Tongue (tissue), 2 donors: ENCODE data around the gene HEMK1. TPM values are rescaled to one million over a fixed set of nuclear protein-coding genes. Genes with fewer than 3 reads are reported as not detected.
A peak's percentile ranks its signal among the peaks of the same experiment; 100 is the strongest.

Source experiments
- DNase-seq: peaks from one replicate; pipeline ENCODE4 v3.0.0-alpha.2; 2015
- total RNA-seq: library from RNA; depleted of rRNA; stranded (reverse); fragments of >200 nt; gene quantifications from one replicate; pipeline ENCODE4 v1.2.3, GENCODE V29; 2014

HEMK1 gene
- total RNA-seq, 1 donor from 2014 or later, result 12.4 TPM

DNA sequence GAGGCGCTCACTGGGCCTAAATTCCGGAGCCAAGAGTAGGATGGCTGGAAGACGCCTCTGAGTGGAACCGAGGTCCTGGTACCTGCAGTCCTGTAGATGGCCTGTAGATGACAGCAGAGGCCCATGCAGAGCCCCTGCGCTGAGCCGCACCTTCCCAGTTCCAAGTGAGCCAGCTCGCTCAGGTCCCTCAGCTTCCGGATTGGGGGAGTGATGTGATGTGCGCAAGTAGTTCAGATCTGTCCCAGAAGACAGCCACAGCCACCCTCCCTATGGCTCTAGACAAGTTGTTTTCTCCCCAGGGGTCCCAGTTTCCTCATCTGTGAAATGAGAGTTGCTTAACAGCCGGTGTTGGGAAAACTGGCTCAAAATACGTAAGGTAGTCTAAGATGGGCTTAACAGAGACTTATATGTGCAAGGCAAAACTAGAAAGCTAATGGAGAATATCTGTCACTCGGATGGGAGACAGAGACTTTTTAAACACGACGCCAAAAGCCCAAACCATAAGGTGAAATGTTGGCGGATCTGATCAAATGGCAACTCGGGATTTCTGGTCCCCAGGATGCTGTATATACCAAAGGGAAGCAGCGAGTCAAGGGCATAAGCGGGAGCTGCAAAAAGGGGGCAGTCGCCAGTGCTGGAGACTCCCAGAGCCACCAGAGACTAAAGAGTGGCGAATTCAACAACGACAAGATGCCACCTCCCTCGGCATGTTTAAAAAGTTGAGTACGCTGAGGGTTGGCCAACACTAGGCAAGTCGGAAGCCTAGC is 46.9 kb downstream of the HEMK1 start:
- DNase-seq, result peak; percentile 93

DNA sequence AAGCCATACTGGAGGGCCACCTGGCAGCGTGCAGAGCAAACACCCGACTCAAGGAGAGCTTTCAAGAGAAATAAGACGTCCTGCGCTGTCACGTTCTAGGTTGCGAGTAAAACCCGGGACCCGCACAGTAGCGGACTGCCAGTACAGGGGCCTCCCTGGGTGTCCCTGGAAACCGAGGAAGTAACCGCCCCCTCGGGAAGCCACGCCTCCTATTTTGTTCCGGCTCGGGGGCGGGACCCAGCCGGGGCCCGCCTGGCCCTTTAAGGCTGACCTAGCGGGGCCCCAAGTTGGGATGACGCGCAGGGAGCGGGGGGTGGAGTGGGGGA is 47.4 kb downstream of the HEMK1 start:
- DNase-seq, result peak; percentile 94

DNA sequence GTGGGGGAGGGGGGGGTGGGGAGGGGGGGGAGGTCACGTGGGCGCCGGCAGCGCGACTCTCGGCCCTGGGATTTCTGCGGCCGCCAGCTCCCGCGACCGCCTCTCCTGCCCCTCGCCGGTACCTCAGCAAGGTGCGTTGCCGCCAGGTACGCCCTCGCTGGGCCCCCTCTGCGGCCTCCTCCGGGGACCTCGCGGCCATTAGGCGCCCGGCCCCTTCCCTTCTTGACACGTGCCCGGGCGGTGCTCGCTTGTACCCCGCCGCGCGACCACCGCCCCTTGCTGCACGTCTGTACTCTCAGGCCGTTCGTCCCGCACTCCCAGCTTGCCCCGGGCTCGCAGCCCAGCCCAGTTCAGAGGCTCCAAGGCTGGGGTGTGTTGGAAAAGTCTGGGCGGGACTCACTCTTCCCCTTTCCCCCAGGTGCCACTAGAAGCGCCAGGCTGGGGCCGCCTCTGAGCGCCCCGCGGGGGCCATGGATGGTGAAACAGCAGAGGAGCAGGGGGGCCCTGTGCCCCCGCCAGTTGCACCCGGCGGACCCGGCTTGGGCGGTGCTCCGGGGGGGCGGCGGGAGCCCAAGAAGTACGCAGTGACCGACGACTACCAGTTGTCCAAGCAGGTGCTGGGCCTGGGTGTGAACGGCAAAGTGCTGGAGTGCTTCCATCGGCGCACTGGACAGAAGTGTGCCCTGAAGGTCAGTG is 47.9 kb downstream of the HEMK1 start, which contains the start of gene MAPKAPK3:
TSS of gene MAPKAPK3 (plus strand) at position 56 of the 696 bp plus-strand sequence. CDS start at position 471, 415 bp downstream.
- peak; percentile 47 for DNase-seq

DNA sequence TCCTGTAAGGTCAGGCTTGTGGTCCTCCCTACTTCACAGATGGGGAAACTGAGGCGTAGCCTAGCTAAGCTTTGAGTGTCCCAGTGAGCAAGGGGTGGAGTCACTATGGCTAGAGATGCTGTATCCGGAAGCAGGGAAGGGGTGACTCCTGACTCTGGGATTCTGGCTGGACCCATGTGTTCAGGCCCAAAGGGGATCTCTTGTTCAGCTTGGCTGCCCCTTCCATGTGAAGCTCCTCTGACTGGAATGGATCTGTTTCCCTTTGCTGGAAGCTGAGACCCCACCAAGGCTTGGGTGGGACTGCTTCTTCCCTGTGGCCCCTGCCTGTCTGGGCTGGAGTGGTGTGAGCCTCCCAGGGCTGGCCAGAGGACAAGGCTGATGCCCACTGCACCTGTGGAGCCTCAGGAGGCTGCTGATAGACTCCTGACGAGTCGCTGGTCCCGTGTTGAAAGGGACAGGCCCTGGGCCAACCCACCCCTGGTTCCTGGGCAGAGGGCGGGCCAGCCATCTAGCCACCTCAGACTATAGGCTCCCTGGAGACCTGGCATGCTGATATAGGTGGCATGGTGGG is 48.7 kb downstream of the HEMK1 start:
- no peak for DNase-seq

DNA sequence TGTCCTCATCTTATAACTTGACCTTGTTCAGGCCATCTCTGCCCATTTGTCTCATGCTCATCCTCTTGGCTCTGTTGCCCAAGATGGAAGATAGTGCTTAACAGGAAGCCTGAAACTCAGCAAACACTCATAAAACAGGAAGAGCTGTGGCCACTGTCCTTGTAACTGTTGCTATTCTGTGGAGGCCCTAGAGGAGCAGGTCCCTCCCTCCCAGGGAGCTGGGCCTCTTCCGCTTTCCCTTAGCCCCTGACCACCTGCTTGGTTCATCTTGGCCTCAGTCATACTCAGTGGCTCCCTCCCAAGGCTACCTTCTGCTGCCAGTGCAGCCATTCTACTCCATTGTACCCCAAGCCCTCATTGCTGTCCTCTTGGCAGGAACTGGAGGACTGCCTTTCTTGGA is 51.1 kb downstream of the HEMK1 start:
- no peak for DNase-seq

DNA sequence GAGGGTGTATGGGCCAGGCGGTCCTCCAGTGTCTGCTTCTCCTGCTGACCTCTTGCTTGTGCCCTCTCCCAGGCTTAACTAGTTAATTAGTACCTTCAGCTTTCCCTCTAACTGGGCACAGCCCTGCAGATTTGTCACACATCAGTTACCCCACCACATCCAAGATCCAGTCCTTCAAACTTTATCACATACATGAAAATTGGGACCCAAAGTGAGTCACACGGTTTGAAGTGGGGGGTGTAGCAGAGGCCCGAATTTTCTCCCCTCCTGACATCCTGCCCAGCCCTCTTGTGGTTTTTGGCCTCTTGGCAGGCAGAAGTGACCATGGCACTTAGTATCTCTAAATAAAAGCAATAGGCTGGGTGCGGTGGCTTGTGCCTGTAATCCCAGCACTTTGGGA is 51.5 kb downstream of the HEMK1 start:
- DNase-seq, result no peak

DNA sequence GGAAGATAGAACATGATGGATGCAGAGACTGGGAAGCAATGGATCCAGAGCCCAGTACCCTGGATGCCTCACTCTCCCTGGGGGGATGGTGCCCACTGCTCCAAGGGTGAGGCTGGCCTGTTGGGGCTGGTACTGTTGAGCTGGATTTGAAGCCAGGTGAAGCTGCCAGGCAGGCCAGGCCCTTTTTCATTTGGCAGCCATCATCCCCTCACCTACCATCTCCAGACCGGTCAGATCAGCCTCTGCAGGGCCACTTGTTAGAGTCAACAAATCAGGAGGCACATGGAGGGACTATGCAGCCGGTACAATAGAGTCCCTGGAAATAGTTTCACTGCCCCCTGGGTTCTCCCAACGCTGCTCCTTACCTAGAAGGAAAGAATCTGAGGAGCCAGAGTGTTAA is 53.6 kb downstream of the HEMK1 start:
- DNase-seq, result no peak

DNA sequence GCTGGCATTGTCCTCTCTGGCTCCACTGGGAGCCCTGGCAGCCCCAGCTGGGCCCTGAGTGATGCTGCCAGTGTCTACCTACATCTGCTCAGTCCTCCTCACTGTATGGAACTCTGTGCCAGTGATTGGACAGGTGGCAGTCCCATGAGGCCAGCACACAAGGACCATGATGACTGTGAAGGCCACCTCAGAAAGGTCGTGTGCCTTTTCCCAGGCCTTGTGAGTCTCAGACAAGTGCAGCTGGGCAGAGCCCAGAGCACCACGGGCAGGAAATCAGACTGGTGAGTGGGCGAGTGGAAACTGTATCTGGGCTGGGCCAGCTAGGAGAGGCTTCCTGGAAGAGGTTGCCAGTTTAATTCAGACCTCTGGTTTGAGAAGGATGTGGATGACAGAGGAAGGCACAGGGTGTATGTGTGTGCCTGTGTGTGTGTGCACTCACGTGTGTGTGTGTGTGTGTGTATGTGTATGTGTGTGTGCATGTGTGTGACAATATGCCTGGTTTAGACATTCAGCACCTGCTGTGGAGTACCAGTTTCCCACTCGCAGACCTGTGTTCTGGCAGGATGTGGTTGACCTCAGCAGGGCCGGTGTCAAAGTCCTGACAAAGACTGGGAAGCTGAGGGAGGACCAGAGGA is 54.6 kb downstream of the HEMK1 start:
- no peak for DNase-seq

DNA sequence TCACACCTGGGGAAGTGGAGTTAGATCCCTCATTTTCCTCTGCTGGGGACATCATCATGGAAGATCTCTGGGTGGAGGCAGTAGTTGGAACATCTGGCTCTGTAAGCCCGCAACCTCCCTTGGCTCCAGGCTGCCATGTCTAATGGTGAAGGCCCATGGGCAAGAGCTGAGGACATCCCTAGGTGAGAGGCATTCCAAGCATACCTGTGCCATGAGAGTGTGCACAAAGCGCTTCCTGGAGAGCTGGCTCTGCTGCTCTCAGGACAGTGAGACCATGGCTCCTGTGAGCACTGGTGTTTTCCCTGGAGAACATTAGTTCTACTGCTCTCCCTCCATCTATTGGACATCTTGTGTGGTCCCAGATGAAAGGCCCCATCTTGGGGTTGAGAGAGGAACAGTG is 55.3 kb downstream of the HEMK1 start:
- no peak for DNase-seq

DNA sequence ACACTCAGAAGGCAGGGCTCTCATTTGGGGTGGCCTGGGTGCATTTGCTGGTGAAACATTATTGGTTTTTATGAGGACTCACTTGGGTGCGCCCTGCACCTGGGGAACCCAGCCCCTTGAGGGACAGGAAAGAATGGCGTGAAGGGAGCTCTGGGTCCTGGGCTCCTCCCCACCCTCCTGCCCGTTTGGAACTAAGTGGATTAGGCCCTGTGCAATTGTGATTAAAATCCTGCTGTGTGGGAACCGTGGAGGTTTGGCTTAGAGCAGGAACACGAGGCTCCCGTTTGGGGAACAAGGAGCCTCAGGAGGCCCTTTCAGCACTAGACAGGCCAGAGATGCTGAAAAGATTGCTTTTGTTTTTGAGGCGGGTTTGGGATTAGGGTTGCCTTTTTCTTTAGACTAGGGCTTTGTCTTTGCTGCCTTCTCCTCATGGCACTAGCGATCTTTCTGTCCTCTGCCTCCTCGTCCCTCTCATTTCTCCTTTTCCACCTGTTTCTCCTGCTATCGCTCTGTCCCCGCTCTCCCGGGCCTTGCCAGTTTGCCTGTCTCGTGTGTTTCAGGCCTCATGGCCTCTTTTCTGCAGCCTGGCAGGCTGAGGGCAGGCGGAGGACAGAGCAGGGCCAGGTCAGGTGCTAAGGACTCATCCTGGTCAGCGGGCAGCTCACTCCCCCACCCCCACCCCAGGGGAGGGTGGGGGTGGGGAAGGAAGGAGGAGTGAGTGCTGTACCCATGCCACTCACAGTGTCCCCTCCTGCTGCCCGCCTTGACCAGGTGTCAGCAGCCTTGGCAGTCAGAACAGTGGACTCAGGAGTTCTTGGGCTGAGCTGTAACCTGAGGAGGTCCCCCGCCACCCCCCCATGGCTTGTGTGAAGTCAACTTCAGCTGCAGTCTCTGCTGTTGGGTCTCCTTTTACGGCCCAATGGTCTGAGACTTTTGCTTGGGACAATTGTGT is 56.2 kb downstream of the HEMK1 start:
- no peak for DNase-seq

DNA sequence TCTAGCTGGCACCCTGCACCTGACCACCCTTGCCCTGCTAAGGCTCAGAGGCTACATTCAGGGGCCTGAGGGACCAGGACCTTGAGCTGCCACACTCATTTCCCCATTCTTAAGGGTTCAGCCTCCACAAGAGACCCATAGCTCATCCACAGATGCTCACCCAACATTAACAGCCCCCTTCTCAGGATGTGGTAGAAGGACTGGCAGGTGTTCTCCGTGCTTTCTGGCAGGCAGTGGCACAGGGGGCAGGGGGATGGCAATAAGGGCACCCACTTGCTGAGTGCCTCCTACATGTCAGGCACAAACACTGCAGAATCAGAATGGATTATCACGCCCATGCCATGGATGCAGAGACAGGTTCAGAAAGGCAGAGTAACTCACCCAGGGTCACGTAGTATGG is 57.1 kb downstream of the HEMK1 start:
- no peak for DNase-seq

DNA sequence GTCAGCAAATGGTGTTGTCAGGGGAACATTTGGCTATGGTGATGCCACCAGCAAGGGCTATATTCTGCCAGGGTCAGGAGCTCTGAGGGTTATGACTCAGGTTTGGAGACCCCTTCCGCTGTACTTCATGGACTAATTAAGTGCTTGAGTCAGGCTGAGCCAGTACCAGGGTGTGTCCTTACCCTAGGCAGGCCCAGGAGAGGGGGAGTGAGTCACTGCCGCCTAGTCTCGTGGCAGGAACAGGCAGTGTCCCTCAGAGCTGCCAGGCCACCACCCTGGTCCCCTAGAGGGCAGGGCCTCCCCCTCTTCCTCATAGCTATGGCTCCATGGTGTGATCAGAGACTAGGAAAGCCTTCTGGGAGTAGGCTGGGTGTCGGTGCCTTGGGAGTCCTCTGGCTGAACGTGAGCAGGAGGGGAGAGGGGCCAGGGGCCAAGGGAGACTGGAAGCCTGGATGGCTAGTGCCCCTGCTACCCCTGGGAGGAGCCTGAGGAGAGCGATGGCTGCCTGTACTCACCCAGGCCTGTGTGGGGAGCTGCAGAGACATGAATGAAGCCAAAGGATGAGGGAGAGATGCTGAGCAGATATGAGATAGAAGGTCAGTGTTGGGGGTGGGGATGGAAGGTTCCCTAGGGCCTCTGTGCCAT is 58.2 kb downstream of the HEMK1 start:
- no peak for DNase-seq

DNA sequence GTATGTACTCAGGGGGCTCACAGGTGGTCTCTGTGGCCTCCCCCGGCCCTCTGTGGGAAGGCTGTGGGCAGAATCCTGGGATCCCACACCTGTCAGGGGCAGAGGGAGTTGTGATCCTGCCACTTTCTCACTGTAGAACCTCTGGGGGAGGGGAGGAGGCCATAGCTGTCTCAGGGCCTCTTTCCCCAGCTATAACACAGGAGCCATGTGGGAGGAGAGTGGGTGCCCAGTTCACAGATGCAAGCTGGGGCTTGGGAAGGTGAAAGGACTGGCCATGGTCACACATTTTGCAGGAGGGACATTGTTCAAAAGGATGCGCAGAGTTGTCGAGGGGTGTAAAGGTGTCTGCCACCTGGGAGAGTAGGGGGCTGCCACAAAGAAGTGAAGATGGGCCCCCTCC is 59.3 kb downstream of the HEMK1 start:
- DNase-seq, result no peak

DNA sequence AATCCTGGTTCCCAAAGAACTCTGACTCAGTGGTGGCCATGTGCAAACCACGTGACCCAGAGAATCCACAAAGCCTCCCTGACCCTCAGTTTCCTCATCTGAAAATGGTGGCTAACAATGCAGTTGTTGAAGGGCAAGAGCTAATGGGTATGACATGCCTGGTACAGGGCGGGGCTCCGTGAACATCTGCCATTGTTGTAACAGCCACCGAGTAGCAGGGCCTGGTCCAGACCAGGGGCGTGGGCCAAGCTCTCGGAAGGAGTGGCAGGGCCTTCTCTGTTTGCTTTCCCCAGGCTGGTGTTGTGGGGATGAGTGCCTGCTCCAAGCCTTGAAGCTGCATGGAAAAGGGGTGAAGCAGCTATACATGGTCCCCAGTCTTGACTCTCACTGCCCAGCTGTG is 61.1 kb downstream of the HEMK1 start:
- DNase-seq, result no peak

DNA sequence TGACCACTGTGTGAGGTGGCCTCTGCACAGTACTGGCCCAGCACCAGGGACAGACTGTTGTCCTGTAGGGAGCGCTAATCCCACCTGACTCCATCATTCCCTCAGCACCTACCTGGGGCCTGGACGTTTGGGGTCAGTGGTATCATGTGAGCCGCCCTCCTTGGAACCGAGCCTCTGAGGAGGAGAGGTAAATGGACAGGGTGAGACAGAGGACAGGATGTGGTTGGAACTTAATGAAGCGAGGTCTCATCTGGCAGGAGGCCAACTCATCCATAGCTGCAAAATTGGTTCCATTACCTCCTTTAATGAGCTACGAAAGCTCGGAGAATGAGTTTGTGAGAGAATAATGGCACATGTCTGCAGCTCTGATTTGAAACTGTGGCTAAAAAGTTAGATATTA is 61.6 kb downstream of the HEMK1 start:
- no peak for DNase-seq

DNA sequence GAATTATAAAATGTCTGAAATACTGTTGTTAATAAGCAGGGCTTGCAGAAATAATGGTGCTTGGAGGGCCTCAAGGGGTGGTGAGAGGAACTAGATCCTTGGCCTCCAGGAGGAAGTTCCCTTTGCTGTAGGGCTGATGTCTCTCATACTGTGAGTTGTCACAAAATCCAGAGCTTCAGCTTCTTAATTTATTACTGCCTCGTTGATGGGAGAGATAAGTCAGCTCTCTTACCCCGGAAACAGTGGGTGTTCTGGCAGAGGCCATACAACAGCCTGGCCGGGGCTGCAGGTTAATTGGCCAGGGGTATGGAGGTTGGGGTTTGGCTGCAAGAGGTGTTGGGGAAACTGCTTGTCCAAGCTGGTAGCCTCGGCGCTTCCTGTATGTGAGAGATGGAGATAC is 63.1 kb downstream of the HEMK1 start:
- DNase-seq, result no peak

DNA sequence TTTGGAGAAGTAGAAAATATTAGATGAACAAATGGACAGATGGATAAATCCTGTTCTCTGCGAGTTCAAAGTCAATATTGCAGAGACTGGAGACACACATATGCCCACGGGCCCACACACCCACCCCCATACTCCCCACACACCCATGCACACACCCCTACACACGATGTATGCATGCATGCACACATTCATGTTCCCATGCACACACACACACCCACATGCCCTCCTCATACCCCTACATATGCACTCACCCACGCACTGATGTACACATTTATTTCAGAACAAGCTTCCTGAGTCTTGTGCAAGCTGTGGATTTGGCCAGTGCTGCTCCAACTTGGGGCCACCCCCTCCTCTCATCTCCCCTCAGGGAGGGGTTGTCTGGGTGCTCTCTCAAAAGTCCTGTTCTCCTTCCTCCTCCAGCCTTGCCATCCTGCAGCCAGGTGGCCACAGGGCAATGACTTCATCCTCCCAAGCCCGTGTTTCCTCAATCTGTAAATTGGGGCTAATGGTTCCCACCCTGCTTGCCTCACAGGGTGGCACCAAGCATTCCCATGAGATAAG is 64.0 kb downstream of the HEMK1 start:
- DNase-seq, result no peak

DNA sequence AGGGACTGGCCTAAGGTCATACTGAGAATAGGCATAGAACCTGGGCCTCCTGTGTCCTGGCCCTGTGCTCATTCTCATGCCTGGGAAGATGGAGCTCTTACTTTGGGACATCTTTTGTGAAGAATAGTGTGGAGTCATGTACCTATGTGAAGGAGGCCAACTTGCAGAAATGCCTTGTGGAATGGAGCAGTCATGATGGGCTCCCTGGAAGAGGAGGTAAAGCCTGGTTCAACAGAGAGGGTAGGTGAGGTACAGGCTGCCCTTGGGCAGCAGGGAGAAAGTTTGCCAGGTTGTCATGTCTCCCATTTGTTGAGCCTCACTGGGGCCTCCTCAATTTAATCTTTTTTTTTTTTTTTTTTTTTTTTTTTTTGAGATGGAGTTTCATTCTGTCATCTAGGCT is 65.7 kb downstream of the HEMK1 start:
- DNase-seq, result no peak

DNA sequence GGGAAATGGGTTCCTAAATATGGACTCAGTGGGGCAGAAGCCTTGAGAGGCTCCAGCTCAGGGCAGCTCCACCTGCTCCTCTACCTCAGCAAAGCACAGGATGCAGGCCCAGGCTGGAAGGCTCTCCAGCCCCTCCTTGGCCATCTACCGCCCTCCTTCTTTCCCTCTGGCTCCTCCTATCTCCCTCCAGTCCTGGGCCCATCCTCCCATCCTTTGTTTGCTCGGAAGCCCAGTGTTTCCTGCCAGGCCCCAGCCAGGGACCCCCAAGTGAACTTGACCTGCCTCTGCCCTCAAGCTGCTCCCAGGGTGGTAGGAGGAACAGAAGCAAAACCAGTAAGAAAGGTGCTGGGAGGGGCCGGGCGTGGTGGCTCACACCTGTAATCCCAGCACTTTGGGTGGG is 67.7 kb downstream of the HEMK1 start:
- no peak for DNase-seq

DNA sequence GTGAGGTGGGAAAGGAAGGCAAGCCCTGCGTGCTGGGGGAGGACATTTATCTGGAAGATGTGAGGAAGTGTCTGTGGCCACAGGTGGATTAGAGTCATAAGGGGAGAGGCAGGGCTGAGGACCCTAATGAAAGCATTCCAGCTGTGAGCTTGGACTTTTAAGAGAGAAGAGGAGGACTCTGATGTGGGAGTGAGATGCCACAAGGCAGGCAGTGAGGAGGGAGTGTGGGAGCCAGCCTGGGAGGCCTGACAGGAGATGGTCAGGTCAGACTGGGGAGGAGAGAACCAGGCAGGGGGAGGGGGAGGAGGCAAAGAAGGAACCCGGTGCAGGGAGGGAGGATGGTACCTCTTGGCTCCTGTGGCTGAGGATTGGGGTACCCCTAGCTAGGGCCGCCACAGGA is 68.6 kb downstream of the HEMK1 start:
- no peak for DNase-seq

DNA sequence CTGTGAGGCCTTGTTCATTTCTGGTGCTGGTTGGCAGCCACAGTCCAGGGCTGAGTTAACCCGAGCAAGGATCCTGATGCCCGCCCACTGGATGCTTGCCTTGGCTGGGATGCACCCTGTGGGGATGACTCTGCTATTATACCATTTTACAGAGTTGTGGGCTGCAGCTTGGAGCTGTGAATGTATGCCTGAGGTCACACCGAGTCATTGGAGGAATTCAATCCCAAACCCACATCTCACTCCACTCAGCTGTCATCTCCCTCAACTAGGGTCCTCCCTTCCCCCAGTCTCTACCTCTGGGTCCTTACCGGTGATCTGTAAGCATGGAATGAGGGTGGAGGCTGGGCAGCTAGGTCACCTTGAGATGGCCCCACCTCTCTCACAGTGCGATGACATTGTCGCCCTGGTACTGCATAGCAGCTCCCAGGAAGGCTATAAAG is 69.8 kb downstream of the HEMK1 start:
- DNase-seq, result no peak
